HG03439 (cell line): ENCODE measurements around the gene CHORDC1.
"Not testable (repeated sequence)": the region's sequence is repeated elsewhere in the genome, so short reads cannot be mapped to it uniquely, and the experiment has no call there.

Experiments
- ATAC-seq: cut with Tn5 transposase; IDR thresholded peaks from one replicate; pipeline ENCODE4 v1.9.1; 2021; ENCODE audit warnings: mild to moderate bottlenecking, moderate library complexity; ENCODE audit not compliant: unreplicated experiment

The CHORDC1 gene

DNA sequence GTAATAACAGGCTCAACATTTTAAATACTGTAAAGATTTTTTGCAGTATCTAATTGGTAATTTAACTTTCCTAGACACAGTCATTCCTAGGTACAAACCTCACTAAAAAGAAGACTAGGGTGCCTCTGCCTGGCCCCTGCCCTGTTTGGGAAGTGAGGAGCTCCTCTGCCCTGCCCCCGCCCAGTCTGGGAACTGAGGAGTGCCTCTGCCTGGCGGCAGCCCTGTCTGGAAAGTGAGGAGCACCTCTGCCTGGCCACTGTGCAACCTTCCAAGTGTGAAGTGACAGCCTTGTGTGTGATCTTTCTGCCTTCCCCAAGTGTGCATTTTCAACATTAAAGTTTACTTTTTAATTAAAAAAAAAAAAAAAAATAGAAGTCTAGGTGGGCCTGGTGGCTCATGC is 4.2 kb downstream of the CHORDC1 start:
- ATAC-seq, result no peak

- no peak for ATAC-seq
Observed at GRCh38 chr11:90216611-90217010, 6.2 kb downstream of the CHORDC1 start.

- no peak for ATAC-seq
Observed at GRCh38 chr11:90213322-90213721, 9.5 kb downstream of the CHORDC1 start.

- ATAC-seq, result no peak
Observed at GRCh38 chr11:90208857-90209256, 14.0 kb downstream of the CHORDC1 start.

DNA sequence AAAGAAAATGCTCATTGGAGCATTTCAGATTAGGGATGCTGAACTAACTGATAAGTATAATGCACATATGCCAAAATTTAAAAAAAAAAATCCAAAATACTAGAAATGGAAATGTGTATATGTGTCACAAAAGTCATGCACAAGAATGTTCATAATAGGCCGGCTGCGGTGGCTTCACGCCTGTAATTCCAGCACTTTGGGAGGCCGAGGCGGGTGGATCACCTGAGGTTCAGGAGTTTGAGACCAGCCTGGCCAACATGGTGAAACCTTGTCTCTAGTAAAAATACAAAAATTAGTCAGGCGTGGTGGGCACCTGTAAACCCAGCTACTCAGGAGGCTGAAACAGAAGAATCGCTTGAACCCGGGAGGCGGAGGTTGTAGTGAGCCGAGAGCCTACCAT is 14.9 kb downstream of the CHORDC1 start:
- ATAC-seq, result not testable (repeated sequence)

DNA sequence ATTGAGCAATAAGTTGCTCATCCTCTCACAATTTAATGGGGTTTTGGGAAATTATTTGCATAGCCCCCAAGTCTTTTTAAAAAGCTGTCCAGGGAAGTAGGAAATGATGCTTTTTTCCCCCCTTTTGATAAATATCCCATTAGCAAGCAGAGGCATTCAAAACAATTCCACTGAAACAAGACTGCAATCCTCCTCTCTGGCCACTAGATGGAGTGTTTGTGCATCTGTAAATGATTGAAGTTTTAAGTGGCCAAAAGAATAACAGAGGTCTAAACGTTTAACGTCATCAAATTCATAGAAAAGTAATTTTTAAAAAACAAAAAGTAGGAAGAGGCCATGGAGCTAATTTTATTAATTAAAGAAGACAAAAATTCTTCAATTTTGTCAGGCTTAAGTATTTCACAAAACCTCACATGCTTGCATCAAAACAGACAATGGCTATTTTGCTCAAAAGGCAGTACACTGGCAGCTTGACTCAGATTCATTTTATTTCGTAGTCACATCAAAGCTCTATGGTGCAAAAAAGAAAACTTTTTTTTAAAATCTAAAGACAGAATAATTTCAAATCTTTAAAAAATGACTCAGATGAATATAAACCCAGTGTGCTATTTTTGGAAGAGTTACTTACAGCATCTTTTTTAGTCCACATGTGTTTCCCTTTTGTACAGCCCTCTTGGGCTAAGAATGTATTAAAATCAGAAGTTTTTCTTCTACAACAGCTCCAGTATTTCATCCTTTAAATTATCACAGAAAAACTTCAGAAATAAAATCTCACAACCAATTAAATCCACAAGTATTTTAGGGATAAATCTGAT is 17.8 kb downstream of the CHORDC1 start:
- peak; percentile 74 for ATAC-seq

- no peak for ATAC-seq
Observed at GRCh38 chr11:90204407-90204806, 18.4 kb downstream of the CHORDC1 start.

DNA sequence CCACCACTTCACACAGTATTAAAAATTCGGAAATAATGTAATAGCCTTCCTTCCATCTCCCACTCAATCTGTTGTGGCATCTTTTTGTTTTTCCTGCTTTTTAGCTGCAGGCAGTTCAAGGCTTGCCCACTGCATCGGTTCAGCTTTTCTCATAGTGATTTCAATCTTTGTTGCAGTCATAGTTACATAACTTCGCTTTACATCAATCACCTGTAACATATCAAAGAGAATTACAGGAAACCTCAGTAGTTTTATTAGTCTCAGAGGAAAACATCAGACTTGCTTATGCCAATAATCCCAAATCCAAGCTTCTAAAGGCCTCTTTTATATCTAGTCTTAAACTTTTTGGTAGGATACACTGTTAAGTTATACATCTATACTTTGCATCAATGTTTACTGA is 20.5 kb downstream of the CHORDC1 start:
- ATAC-seq, result no peak

DNA sequence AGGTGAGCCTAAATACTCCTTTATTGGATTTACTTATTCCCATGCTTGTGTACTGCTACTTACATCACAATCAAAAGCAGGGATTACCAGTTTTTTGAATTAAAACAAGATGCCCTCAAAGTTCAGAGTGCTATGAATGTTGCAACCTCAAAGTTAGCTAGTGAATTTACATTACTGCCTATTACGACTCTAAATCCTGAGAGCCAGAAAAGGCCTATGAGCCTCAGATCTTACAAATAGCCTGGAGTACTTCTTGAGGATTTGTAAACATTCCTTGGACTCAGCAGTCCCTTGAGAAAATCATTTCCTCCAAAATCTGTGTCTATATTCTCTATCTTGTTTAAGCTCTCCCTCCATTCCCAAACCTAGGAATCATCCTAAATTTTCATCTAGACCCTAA is 25.5 kb downstream of the CHORDC1 start:
- ATAC-seq, result no peak

- no peak for ATAC-seq
Observed at GRCh38 chr11:90192869-90193582, 29.8 kb downstream of the CHORDC1 start.

DNA sequence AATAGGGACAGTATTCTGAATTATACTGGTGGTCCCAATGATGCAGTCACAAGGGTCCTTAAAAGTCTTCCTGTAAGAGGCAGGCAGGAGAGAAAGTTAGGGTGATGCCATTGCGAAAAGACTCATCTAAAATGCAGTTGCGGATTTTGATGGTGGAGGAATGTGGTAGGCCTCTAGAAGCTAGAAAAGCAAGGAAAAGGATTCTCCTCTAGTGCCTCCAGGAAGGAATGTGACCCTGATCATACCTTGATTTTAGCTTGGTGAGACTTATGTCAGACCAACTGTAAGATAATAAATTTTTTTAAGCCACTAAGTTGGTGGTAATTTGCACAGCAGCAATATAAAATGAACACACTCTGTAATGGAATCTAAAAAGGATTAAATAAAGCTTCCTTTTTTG is 33.8 kb downstream of the CHORDC1 start:
- no peak for ATAC-seq

DNA sequence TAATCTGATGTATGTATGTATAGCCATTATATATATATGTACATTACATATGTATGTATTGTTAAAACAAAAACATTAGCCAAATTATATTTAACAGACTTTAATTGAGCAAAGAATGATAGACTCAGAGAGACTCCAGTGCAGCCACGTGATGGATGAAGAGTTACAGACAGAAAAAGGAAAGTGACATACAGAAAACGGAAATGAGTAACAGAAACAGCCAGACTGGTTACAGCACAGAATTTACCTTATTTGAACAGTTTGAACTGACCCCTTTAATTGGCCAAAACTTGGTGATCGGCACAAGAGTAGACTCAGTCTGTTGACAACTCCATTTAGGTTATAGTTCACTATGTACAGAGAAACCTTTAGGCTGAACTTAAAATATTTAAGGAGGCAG is 35.0 kb downstream of the CHORDC1 start:
- ATAC-seq, result no peak

DNA sequence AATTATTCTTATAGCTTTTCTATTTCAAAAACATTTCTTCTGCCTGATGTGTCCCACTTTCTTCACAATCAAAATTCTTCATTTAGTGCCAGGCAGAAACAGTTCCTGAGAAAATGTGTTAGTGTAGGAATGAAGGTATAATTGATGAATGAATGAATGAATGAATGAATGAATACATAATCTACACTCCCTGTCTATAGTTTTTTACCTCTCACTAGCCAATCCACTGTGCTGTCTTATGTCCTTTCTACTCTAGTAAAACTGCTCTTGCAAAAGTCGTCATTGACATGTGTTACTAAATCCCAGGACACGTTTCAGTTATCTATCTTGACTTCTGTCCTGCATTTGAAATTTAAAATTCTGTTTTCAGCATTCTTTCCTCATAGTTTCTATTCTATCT is 42.9 kb downstream of the CHORDC1 start:
- no peak for ATAC-seq

GRCh38 chr11:90178751-90179150 is 44.1 kb downstream of the CHORDC1 start:
- no peak for ATAC-seq

- no peak for ATAC-seq
Observed at GRCh38 chr11:90176069-90176468, 46.8 kb downstream of the CHORDC1 start.

DNA sequence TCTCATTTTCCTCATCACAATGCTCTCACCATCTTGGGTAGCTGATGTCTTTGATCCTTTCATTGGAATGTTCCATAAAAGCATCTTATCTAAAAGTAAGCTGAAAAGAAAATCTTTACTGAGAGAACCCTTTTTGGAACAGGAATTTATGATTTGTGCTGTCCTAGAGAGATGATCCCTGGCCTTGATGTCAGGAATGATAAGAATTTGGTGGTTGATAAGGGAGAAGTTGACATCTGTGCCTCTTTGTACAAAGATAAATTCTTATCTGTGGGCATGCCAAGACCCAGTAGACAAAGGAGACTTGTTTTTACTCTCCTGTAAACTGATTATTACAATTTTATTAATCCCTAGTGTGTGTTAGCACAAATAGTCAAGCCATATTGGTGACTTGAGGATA is 51.5 kb downstream of the CHORDC1 start:
- ATAC-seq, result no peak

DNA sequence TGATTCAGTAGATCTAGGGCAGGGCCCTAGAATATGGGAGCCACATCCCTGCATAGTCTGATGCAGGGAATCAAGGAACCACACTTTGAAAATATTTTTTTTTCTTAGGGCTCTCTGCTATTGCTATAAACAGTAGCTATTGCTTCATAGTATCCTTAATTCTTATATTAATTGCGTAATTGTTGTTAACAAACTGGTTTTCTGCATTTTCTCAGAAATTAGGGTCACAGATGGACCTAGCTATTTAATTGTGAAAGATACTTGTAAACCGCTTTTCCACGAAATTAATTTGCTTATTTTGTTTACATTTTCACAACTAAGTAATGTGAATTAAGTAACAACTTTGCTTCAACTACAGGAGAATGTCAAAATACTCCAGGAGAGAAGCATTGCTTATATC is 54.3 kb downstream of the CHORDC1 start:
- ATAC-seq, result no peak

DNA sequence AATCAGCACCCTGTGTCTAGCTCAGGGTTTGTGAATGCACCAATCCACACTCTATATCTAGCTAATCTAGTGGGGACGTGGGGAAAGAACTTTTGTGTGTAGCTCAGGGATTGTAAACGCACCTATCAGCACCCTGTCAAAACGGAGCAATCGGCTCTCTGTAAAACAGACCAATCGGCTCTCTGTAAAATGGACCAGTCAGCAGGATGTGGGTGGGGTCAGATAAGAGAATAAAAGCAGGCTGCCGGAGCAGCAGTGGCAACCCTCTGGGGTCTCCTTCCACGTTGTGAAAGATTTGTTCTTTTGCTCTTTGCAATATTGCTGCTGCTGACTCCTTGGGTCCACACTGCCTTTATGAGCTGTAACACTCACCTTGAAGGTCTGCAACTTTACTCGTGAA is 55.1 kb downstream of the CHORDC1 start:
- ATAC-seq, result not testable (repeated sequence)

DNA sequence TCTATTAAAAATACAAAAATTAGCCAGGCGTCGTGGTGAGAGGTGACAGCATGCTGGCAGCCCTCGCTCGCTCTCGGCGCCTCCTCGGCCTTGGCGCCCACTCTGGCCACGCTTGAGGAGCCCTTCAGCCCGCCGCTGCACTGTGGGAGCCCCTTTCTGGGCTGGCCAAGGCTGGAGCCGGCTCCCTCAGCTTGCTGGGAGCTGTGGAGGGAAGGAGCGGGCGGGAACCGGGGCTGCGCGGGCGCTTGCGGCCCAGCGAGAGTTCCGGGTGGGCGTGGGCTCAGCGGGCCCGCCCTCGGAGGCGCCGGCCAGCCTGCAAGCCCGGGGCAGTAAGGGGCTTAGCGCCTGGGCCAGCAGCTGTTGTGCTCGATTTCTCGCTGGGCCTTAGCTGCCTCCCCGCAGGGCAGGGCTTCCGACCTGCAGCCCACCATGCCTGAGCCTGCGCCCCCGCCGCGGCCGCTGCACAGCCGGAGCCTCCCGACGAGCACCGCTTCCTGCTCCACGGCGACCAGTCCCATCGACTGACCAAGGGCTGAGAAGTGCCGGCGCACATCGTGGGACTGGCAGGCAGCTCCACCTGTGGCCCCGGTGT is 55.8 kb downstream of the CHORDC1 start:
- ATAC-seq, result not testable (repeated sequence)
